Activated B cell treated with CpG ODN at 0.5 μM for 24 hours (primary cell): ENCODE results near the gene CDK11A. TPM values are rescaled to one million over a fixed set of nuclear protein-coding genes. Genes with fewer than 3 reads are reported as not detected.
"Not testable (repeated sequence)": the region's sequence is repeated elsewhere in the genome, so short reads cannot be mapped to it uniquely, and the experiment has no call there.

Experiments
- ATAC-seq: fragments of 200-7000 bp; cut with Tn5 transposase; one replicate; pipeline ENCODE4 v1.10.0; 2021; ENCODE audit warnings: low read depth, mild to moderate bottlenecking, moderate library complexity
- CTCF ChIA-PET: fragments of 350-600 bp; sonication (Branson Sonifier 250); formaldehyde crosslinking; loops from one replicate; lab custom pipeline; 2021; ENCODE audit warnings: antibody characterized with exemption; lab: Charles Lee
- POLR2A ChIA-PET: fragments of 350-600 bp; sonication (Branson Sonifier 250); formaldehyde crosslinking; loops from one replicate; lab custom pipeline; 2021; ENCODE audit warnings: antibody characterized with exemption; lab: Charles Lee
- DNase-seq: peaks from one replicate; pipeline ENCODE4 v3.0.0; 2022
- H3K27ac Mint-ChIP-seq: one replicate; pipeline ENCODE4 v1.8.0; 2020; ENCODE audit warnings: mixed read lengths
- H3K27me3 Mint-ChIP-seq: one replicate; pipeline ENCODE4 v1.8.0; 2021; ENCODE audit warnings: mixed read lengths
- H3K36me3 Mint-ChIP-seq: one replicate; pipeline ENCODE4 v1.8.0; 2021; ENCODE audit warnings: low read depth, mixed read lengths
- H3K4me1 Mint-ChIP-seq: one replicate; pipeline ENCODE4 v1.8.0; 2021; ENCODE audit warnings: mixed read lengths
- H3K4me3 Mint-ChIP-seq: one replicate; pipeline ENCODE4 v1.8.0; 2020; ENCODE audit warnings: mild to moderate bottlenecking, mixed read lengths
- H3K9me3 Mint-ChIP-seq: one replicate; pipeline ENCODE4 v1.8.0; 2020; ENCODE audit warnings: mixed read lengths
- CTCF ChIP-seq: fragments of 200-600 bp; IDR thresholded peaks from one replicate; pipeline ENCODE4 v1.8.0; 2022; ENCODE audit warnings: antibody characterized with exemption, mild to moderate bottlenecking
- intact Hi-C: fragments of 100-400 bp; cut with micrococcal nuclease; formaldehyde crosslinking; loops from one replicate; pipeline ENCODE4 v1.15.1; 2024
- total RNA-seq: library from RNA; stranded (reverse); gene quantifications from 2 replicates; pipeline ENCODE4 v1.2.3, GENCODE V29; 2022

Gene CDK11A
- total RNA-seq, 1 donor from 2014 or later: 58.9 TPM

- H3K27ac Mint-ChIP-seq, H3K36me3 Mint-ChIP-seq, CTCF ChIA-PET, POLR2A ChIA-PET, DNase-seq, H3K4me3 Mint-ChIP-seq, intact Hi-C loops, ATAC-seq, H3K4me1 Mint-ChIP-seq, H3K27me3 Mint-ChIP-seq, H3K9me3 Mint-ChIP-seq: not testable (repeated sequence)
These were observed 3.0 kb upstream of the CDK11A start for GRCh38 chr1:1727131-1727651.

- intact Hi-C loops, POLR2A ChIA-PET, H3K4me3 Mint-ChIP-seq: not testable (repeated sequence)
These were observed 1.9 kb upstream of the CDK11A start for GRCh38 chr1:1726088-1726487.

GRCh38 chr1:1721201-1721600, 3.0 kb downstream of the CDK11A start:
- intact Hi-C loops: loop anchor here (5.0 kb wide), 1 partner anchor 186 kb away; no protein-coding TSS in a partner anchor
- CTCF ChIA-PET: no interaction called here

More at GRCh38 chr1:1726088-1726487, 1.9 kb upstream of the CDK11A start:
- ATAC-seq, H3K36me3 Mint-ChIP-seq, CTCF ChIA-PET, DNase-seq, H3K9me3 Mint-ChIP-seq, H3K27me3 Mint-ChIP-seq, H3K4me1 Mint-ChIP-seq: not testable (repeated sequence)
- peak overlapping the region; percentile 35 for H3K27ac Mint-ChIP-seq

GRCh38 chr1:1715109-1715883, 8.9 kb downstream of the CDK11A start:
- DNase-seq, ATAC-seq, intact Hi-C loops, H3K4me3 Mint-ChIP-seq, H3K27me3 Mint-ChIP-seq, H3K4me1 Mint-ChIP-seq, CTCF ChIA-PET, H3K27ac Mint-ChIP-seq, H3K9me3 Mint-ChIP-seq, POLR2A ChIA-PET: not testable (repeated sequence)
- H3K36me3 Mint-ChIP-seq: peaks cover 16% of the 10 kb centered on the region

More at GRCh38 chr1:1721201-1721600, 3.0 kb downstream of the CDK11A start:
- ATAC-seq (no peak), DNase-seq (no peak)
- no peak overlapping the region for H3K4me3 Mint-ChIP-seq
- H3K4me1 Mint-ChIP-seq: peaks cover 4% of the 10 kb centered on the region
- peaks cover 25% of the 10 kb centered on the region for H3K36me3 Mint-ChIP-seq
- H3K27ac Mint-ChIP-seq: no peak overlapping the region
- TF ChIP-seq CTCF: no peak
- H3K9me3 Mint-ChIP-seq: no peaks in the 10 kb centered on the region
- POLR2A ChIA-PET: no interaction called here
- no peaks in the 10 kb centered on the region for H3K27me3 Mint-ChIP-seq

GRCh38 chr1:1707897-1708296, 16.3 kb downstream of the CDK11A start:
- H3K27me3 Mint-ChIP-seq, H3K36me3 Mint-ChIP-seq, CTCF ChIA-PET, POLR2A ChIA-PET, H3K4me3 Mint-ChIP-seq, H3K27ac Mint-ChIP-seq, intact Hi-C loops, DNase-seq, H3K4me1 Mint-ChIP-seq, ATAC-seq, H3K9me3 Mint-ChIP-seq: not testable (repeated sequence)

GRCh38 chr1:1707241-1707640, 16.9 kb downstream of the CDK11A start:
- H3K36me3 Mint-ChIP-seq, CTCF ChIA-PET, POLR2A ChIA-PET, intact Hi-C loops, H3K4me3 Mint-ChIP-seq, H3K9me3 Mint-ChIP-seq, H3K4me1 Mint-ChIP-seq, H3K27ac Mint-ChIP-seq, DNase-seq, ATAC-seq, H3K27me3 Mint-ChIP-seq: not testable (repeated sequence)

GRCh38 chr1:1705623-1706022, 18.5 kb downstream of the CDK11A start:
- H3K27me3 Mint-ChIP-seq, H3K36me3 Mint-ChIP-seq, DNase-seq, ATAC-seq, intact Hi-C loops, H3K27ac Mint-ChIP-seq, H3K9me3 Mint-ChIP-seq, H3K4me1 Mint-ChIP-seq, POLR2A ChIA-PET, CTCF ChIA-PET, H3K4me3 Mint-ChIP-seq: not testable (repeated sequence)

- intact Hi-C loops, DNase-seq, H3K9me3 Mint-ChIP-seq, H3K36me3 Mint-ChIP-seq, ATAC-seq, CTCF ChIA-PET, H3K27me3 Mint-ChIP-seq, H3K4me1 Mint-ChIP-seq, POLR2A ChIA-PET, H3K4me3 Mint-ChIP-seq, H3K27ac Mint-ChIP-seq: not testable (repeated sequence)
These were observed 19.7 kb downstream of the CDK11A start for GRCh38 chr1:1704284-1704957.
